C4-2B (cell line): ENCODE data around the gene C2CD2L.

Experiments used
- ZFX ChIP-seq: fragments of 450-650 bp; IDR thresholded peaks from 2 replicates; pipeline ENCODE4 v1.6.1; 2017
- TF ChIP-seq, protein P1 (sequence below): fragments of 450-650 bp; conservative IDR thresholded peaks from 2 replicates; pipeline ENCODE4 v1.5.1; 2017; ENCODE audit warnings: mild to moderate bottlenecking

DNA sequence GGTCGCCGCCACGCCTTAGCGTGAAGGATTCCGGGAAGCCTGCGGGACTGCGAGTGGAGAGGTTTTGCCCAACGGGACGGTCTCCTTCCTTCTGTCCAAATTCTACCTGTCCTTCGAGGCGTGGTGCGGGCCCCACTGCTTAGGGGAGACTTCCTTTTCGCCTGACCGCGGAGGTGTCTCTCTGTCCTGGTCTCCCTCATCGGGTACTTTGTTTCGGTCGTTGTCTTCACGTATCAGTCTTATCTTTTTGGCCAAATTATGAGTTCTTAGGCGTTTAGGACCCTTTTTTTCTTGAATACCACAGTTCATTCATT, 14.6 kb downstream of the C2CD2L start:
- TF ChIP-seq, protein P1, sequence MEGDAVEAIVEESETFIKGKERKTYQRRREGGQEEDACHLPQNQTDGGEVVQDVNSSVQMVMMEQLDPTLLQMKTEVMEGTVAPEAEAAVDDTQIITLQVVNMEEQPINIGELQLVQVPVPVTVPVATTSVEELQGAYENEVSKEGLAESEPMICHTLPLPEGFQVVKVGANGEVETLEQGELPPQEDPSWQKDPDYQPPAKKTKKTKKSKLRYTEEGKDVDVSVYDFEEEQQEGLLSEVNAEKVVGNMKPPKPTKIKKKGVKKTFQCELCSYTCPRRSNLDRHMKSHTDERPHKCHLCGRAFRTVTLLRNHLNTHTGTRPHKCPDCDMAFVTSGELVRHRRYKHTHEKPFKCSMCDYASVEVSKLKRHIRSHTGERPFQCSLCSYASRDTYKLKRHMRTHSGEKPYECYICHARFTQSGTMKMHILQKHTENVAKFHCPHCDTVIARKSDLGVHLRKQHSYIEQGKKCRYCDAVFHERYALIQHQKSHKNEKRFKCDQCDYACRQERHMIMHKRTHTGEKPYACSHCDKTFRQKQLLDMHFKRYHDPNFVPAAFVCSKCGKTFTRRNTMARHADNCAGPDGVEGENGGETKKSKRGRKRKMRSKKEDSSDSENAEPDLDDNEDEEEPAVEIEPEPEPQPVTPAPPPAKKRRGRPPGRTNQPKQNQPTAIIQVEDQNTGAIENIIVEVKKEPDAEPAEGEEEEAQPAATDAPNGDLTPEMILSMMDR = no peak
- TF ChIP-seq ZFX = no peak
